GM21526 (cell line): ENCODE data around the gene SMARCA1.

ENCODE experiments used
- ATAC-seq: cut with Tn5 transposase; IDR thresholded peaks from one replicate; pipeline ENCODE4 v1.9.1; 2021; ENCODE audit warnings: moderate library complexity; ENCODE audit not compliant: unreplicated experiment, low FRiP score

Gene SMARCA1

DNA sequence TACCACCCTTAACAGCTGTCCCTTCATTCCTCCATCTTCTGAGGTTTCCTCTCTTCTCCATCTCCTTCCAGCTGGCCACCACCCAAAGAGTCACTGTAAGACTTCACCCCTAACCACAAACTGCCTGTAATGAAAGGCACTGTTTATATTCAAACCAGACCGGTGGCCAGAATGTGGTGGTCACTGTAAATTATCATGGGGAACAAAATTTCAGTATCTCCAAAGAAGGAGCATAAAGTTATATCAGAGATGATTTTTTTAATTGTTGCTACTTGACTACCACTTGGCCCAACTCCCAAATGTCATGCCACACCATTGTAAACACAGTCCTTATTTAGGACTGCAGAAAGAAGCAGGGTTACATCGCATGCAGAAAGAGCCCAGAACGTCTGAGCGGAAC is 44.8 kb downstream of the SMARCA1 start:
- no peak for ATAC-seq

DNA sequence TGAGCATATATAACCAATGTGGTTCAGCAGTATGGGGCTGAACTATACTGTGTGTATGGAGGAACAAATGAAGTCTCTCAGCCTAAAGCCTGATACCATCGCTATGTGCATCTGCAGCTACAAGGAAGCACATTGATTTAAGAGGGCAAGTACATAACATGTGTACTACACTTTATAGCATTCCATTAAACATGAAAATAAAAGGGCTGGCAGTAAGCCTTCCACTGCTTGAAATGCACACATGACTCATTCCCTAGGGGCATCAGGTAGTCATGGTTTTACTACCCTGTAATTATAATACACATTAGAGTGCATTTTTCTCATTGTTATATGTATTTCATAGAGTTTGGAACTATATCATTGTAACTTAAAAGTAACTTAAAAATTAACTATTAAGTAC is 51.2 kb downstream of the SMARCA1 start:
- ATAC-seq = no peak

DNA sequence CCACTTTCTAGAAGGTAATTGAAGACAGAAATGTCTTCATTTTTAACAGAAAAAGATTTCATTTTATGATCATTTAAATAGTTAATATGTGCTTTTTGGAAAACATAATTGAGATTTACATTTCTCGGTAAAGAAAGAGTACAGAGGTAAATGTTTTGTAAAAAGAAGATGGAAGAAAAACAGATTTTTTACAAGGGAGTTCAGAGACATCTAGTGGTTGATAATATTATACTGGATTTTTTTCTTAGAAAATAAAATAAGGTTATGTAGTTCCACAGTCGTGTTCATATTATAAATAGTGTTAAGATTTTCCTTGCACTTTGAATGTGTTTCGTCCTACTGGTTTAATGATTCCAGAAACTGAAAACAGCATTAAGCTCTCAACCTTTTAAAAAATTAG is 60.6 kb downstream of the SMARCA1 start:
- no peak for ATAC-seq

DNA sequence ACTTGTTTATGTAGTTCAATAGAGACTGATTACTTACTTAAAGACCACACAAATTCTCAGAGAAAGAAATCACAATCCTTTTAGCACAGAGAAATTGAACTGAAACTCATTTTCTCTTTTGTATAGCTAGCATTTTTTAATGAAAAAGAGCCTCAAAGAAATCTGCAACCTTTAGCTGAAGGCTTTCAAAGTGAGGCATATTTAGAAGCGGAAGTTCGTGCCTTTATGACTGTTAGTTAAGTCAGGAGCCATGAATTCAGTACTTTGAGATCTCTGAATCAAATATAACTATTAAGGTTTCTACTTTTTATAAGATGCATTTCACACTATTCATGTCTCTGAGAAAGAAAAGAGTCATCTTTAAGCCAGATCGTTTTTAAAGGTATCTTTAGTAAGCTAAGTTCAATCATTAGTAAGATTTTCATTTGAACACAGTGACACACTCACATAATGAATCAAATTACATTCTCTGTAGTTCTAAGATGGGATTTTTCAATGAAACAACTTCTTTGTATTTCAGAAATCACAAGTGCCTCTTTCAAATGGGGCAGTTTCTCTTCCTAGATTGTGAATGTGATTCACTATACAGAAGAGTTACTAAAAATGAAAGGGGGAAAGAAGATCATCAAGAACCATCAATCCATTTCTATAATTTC is 61.4 kb downstream of the SMARCA1 start:
- ATAC-seq = no peak

DNA sequence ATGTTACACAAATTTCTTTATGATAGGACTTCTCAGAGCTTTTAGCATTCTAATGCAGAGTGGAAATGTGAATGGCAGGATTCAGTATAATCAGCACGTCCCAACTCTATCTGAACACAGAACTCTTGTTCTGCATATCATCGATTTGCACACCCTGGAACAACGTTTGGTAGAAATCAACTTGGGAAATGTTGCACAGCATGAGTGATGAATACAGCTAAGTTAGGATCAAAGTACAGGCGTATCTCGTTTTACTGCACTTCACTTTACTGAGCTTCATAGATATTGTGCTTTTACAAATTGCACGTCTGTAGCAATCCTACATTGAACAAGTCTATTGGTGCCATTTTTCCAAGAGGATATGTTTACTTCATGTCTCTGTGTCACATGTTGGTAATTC is 70.8 kb downstream of the SMARCA1 start:
- no peak for ATAC-seq

DNA sequence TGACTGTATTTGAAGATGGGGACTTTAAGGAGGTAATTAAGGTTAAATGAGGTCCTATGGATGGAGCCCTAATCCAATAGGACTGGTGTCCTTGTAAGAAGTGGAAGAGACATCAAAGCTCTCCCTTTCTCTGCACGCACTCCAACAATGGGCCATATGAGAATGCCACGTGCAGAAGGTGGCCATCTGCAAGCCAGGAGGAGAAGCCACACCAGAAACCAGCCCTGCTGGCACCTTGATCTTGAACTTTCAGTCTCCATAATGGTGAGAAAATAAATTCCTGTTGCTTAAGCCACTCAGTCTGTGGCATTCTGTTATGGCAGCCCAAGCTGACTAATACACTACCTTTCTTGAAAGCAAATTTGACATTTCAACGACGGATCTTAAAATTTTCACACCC is 73.2 kb downstream of the SMARCA1 start:
- ATAC-seq = no peak

DNA sequence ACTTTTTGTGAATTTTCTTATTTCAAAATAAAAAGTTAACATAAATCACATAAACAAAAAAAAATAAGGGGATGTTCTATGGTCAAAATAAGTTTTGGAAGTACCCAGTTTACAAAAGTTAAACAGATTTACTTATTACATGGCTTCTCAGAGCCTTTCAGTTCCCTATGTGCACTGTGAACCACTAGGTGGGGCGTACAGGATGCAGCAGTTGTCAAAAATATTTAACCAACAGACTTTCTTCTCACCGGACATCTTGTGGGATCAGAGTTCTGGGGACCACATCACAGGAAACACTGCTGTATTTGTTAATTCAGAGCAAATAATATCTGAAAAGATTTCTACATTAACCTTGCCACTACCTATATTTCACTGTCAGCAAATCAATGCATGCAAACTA is 74.1 kb downstream of the SMARCA1 start:
- ATAC-seq = no peak

DNA sequence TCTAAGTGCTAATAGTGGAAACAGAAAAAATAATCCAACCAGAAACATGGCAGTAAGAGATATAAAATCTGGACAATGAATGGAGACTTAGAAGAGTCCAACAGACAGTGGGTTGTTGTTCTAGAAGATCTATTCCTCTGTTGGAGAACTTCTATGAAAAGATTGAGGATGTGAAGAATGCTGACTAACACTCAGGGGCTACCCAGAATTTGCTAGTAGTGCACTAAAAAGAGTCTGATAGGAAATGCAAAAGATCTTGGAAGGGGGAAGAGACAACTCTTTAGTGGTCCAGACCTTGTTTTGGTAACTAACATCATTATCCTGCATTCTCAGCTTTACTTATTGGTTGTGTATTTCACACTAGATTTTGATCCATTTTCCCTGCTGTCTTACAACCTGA is 77.9 kb downstream of the SMARCA1 start:
- no peak for ATAC-seq

DNA sequence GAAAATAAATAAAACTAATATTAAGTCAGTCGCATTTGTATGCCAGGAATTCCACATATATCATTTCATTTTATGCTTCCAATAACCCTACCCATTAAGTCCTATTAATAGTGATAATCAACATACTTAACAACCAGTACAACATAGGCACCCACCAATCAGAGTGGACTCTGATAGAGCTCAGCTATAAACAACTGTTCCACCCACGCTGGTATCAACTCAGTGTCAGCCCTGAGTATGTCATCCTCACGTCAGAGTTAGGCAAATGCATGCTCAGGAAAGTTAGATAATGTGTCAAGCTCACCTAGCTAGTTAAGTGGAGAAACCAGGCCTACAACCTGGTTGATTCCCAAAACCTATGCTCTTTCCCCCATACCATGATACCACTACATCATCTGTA is 89.3 kb downstream of the SMARCA1 start:
- no peak for ATAC-seq

DNA sequence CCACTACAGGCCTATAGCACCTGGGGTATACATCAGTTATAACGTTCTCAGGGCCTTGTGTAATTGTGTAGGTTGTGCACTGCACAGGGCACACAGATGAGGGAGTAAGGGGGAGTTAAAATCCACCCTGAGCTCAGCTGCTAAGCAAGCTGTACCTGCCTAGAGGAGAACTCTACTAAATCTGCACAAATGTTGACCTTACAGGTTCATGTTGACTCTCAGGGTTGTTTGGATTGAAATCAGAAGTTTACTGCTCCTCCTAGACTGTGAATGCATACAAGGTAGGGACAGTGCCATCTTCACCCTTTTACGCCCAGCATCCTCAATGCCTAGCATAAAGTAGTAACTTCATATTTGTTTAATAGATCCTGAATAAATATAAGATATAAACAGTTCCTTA is 89.8 kb downstream of the SMARCA1 start:
- ATAC-seq = no peak

DNA sequence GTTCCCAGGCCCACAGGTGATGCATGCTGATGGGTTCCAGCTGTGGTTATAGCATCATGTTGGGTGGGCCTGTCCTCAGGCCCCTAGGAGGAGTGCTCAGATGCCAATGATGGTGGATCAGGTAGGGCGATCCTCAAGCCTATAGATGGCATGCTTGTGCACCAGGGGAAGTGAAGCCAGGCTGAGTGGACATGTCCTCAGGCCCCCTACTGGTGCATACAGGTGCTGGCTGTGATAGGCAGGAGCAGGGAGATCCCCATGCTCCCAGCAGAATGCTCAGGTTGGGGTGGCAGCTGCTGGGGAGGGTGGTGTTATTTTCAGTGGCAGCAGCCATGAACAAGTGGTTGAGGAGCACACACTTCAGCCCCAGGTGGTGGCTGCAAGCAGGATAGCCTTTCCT is 96.0 kb downstream of the SMARCA1 start:
- no peak for ATAC-seq

DNA sequence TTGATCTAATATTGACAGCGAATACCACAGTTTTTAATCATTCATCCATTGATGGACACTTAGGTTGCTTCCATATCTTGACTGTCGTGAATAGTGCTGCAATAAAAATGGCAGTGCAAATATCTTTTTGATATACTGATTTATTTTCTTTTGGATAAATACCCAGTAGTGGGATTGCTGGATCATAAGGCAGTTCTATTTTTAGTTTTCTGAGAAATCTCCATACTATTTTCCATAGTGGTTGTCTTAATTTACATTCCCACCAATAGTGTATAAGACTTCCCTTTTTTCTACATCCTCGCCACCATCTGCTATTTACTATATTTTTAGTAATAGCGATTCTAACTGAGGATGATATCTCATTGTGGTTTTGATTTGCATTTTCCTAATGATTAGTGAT is 100.1 kb downstream of the SMARCA1 start:
- no peak for ATAC-seq

DNA sequence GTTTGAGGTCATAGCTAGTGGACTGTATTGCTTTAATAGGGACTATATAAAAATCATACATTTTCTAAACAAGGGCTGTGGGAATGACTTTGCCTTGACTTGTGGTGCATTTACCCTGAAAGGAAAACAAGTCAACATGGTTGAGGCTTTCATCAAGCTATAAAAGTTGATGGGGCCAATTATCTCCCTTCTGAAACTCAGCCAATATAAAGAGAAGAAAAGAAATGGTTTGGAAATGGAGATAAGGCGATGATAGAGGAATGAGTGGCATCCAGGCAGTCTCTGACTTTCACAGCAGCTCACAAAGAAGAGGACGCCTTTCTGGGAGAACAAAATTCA is 118.7 kb downstream of the SMARCA1 start:
- ATAC-seq = no peak

DNA sequence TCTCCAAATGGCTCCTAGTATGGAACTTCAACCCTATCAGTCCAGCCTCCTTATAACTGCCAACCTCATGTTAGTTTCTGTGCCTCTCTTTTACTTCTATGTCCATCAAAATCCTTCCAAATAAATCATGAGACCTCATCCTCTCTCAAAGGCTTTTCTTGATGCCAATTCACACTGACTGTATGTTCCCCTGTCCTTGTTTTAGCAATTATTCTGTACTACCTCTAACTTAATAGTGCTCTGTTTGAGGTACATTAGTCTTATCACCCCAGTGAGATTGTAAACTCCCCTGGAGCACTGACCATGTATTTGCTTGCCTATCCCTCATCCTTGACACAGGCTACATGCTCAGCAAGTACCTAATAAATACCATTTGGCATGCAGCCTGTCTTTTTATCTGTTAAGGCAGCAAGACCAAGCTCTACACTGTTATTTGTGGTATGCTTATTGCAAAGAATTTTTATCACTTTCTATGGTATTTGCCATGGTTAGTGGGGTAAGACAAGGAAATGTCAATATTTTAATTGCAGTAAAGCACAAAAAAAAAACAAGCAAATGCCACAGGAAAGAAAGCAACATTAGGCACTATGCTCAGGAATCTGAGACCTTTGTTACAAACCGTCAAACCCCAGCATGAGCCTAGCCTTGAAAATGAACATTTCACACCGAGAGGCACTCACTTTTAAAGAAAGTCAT is 119.2 kb downstream of the SMARCA1 start:
- ATAC-seq = no peak
